M059J (cell line): ENCODE data around the gene TSC22D3. TPM values are rescaled to one million over a fixed set of nuclear protein-coding genes. Genes with fewer than 3 reads are reported as not detected.
A peak's percentile ranks its signal among the peaks of the same experiment; 100 is the strongest.

Experiments used
- DNase-seq: peaks from one replicate; pipeline ENCODE4 v3.0.0-alpha.2; 2012; ENCODE audit warnings: low read depth
- total RNA-seq: library from RNA; depleted of rRNA; stranded (reverse); fragments of >200 nt; shearing (Covaris generic); gene quantifications from 2 replicates; pipeline ENCODE4 v1.2.3, GENCODE V29; 2014

Gene TSC22D3
- total RNA-seq, 1 experiment from 2014 or later: 44.6 TPM

DNA sequence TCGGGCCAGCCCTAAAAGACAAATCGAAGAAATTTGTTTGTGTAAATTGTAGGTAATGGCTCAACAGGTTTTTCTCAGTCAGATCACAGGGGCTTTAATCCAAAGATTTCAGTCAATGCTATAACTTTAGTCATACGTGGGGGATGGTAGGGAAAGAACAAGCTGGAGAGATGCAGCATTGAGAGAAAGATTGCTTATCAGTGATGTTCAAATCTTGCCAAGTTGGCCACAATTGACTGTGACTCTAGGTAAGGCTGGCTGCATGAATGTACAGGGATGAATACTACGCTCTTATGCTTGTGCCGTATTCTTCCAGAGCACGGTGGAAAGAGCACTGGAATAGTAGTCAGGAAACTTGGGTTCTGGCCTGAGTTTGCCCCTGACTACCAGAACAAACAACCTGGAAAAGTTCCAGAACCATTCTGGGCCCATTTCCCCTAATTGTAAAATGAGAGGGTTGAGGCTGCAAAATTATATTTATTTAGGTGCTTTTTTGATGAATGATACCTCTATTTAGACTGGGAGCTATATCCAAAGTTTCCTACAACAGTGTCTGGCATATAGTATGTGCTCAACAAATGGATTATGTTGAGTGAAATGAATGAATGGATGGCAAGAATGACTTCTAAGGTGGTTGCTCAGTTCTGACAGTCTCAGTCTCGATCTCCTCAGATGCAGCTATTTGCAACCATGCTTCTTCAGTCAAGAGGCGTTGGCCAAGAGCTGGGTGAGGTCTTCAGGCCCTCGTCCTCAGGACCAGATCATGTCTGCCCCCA, 44.4 kb downstream of the TSC22D3 start:
- DNase-seq: peak; percentile 66

DNA sequence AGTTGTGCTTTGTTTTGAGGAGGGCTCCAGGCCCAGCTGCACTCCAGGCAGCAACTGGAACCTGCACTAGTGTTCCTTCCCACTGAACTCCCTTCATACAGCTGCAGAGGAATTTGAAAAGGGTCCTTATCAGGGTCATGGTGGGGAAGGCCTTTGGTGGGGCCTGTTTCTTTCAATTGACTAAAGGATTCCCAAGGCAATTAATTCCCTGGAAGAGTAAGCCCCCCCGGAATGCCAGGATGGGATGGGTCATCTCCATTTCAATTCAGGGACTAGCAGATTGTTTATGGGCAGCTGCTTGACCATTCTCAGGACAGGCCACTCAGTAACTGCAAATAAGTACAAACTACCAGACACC, 45.3 kb downstream of the TSC22D3 start:
- no peak for DNase-seq

DNA sequence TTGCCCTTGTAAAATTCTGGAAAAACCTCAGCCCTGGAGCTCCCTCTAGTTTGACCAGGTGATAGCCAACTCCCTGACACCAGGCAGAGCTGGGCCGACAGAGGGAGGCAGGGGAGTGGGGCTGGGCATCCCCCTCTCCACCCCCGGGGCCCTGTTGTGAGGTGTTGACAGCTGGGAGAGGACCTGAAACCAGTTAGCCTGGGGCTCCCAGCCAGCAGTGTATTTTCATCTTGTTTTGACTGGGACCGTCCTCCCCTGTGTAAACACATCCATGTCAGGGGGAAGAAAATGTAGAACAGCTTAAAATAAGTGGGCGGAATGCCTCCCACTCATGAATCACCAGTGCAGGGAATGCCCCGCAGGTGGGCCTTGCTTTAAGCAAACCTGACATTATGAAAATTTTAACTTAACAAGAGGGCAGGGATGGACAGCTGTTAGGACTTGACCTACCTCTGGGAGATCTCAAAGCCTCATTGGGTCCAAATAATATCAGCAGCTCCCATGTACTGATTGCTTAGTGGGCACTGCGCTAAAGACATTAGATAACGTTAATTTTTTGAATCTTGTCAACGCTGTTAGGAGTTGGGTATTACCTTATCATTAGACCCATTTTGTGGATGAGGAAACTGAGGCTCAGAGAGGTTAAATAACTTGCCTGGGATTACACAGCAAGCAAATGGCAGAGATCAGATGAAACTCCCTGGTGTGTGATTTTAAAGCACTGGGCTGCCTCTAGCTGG, 45.9 kb downstream of the TSC22D3 start:
- DNase-seq: peak; percentile 46

- DNase-seq: no peak
Observed at GRCh38 chrX:107728371-107729099, 47.1 kb downstream of the TSC22D3 start.

DNA sequence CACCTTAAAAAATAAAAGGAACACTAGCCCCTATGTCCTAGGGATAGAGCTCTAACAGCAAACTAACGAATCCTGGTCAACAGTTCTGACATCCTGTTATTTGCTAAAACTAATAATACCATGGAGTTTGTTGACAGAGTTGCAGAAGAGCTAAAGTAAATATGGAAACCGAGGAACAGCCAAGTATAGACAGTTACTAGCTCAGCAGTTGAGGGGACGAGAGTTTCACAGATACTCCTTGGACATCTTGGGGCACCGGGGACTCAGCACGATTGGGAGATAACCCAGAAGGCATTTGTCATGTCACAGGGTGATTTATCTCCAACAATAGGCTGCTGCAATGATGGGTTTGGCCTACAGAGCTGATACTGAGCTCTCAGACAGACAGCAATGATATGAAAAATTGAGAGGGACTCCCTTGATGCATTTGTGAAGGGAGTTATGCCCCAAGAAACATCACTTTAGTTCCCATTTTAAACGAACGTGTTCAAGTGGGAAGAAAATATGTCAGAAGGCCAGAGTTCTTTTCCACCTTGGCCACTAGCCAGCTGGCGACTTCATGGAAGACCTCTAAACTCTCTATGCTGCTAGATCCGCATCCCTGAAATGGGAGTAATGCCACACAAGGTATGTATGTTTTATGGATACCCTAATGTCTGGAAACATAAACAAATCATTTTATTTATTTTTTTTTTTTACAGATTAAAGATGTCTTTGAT, 48.6 kb downstream of the TSC22D3 start:
- no peak for DNase-seq

DNA sequence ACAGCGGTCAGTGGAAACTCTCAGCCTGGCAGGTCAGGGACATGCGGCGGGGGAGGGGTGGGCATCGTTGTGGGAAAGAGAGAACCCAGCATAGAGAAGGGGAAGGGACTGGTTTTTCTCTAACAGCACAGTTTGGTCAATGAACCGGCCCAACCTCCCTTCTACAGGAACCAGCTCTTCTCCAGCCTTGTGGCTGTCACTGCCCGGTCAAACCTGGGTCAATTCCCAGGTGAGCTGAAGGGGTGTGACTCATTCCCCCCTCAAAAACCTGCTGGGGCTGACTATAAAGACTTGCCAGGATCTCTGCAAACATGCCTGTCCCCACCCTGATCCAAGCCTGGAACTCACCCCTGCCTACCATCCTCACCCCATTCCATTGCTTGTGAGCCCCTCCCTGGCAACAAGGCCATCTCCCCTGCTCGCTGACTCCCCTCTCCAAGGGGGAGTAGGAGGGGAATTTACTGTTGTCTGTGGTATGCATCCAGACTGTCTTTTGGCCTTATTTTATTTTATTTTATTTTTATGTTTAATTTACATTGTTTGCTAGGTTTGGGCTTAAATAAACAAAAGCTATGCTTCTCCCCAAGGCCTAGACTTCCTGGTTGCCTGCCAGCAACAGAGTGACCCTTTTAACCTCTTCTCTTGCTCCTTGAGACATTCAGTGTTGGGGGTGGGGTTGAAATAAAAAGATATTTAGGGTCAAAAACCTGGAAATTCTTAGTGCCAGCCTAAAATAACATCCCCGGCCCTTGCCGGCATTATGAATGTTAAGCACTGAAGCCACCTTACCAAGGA, 49.6 kb downstream of the TSC22D3 start:
- peak; percentile 51 for DNase-seq

GRCh38 chrX:107724653-107725052, 50.9 kb downstream of the TSC22D3 start:
- no peak for DNase-seq

- DNase-seq: no peak
Observed at GRCh38 chrX:107723511-107723910, 52.1 kb downstream of the TSC22D3 start.

GRCh38 chrX:107721966-107722707, 53.5 kb downstream of the TSC22D3 start:
- DNase-seq: no peak

GRCh38 chrX:107721318-107721717, 54.3 kb downstream of the TSC22D3 start:
- DNase-seq: no peak

DNA sequence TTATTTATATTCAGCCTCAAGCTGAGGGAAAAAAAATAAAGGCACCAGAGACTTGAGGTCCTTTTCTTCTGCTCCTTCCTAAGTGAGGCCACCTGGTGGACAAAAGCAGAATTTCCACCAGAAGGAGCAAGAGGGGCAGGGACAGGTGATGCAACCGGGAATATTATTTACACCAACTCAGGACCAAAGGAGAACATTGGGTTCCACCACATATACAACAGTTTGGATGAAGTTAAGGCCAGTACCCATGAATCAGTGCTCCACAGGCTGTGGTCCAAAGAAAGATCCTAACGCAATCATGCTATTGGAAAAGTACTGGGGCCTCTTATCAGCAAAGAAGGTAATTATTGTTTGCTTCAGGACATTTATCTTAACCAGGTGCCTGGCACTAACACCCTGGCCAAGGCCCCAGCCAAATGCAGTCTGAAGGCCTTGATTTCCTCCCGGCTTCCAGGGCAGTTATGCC, 57.4 kb downstream of the TSC22D3 start:
- peak; percentile 78 for DNase-seq

GRCh38 chrX:107716816-107717700, 58.5 kb downstream of the TSC22D3 start:
- peak; percentile 88 for DNase-seq

GRCh38 chrX:107716118-107716684, 59.4 kb downstream of the TSC22D3 start:
- DNase-seq: peak; percentile 39

DNA sequence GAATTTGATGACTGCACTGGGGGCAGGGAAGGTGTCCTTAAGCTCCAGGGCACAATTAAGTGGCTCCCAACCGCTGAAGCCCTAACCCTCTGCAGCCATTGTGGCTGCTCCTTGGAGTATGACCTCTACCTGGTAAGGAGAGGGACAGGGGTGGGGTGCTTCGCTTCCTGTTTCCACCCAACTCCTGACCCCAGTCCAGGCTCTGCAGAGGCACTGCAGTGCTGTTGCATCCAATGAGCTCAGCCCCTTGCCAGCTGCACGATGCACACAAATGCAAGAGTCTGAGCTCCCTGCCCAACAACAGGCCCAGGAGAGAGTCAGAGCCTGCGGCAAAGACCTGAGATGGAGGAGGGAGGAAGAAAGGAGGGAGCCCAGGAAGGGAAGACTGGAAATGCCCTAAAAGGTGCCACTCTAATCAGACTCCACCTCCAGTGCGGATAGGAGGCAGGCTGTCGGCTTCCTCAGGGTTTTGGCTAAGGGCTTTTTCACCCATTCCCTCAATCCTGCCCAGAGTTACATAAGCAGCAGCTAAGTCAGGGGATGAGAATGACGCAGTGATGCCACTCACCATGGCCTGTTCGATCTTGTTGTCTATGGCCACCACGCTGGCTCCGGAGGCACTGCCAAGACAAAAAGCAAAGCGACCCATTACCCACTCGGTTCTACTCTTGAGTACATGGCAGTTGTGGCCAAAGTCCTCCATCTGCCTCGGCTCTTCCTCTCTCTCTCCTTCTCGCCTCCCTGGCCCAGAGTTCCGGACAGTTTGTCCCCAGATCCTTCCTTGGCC, 60.1 kb downstream of the TSC22D3 start:
- DNase-seq: peak; percentile 18

DNA sequence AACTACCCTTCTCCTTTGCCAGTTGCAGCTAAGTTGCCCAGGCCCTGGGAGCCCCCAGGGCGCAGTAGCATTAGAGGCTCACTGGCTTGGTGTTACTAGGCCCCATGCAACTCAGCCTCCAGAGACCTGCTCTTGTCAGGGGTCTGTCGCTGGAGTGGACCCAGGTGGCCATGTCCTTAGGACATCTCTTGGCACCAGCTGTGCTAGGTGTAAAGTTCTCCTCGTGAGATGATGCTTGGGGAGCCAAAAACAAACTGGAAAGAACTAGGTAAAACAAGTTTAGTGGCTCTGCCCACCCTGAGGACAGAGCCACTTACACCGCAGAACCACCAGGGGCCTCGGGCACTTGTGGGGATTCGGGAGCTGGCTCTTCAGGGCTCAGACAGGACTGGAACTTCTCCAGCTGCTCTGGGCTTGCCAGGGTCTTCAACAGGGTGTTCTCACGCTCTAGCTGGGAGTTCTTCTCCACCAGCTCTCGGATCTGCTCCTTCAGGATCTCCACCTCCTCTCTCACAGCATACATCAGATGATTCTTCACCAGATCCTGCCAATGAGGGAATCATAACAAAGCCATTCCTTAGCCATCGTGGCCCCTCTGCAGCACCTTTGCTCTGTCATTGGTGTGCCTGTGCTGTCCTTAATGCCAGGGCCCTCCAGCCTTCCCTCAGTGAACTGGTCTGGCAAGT, 61.2 kb downstream of the TSC22D3 start:
- DNase-seq: no peak

- DNase-seq: no peak
Observed at GRCh38 chrX:107713543-107714205, 61.9 kb downstream of the TSC22D3 start.

- peak; percentile 22 for DNase-seq
Observed at GRCh38 chrX:107713203-107713542, 62.4 kb downstream of the TSC22D3 start.
